H9 (cell line): Measurements from ENCODE around the gene PPA1. TPM values are rescaled to one million over a fixed set of nuclear protein-coding genes. Genes with fewer than 3 reads are reported as not detected.
A peak's percentile ranks its signal among the peaks of the same experiment; 100 is the strongest.

Experiments used
- DNase-seq: peaks from one replicate; pipeline ENCODE4 v3.0.0-alpha.2; 2017
- H2AFZ ChIP-seq: one replicate; pipeline ENCODE4 v1.6.1; 2013; ENCODE audit warnings: mild to moderate bottlenecking, low read length, control low read depth, moderate library complexity
- H2AK5ac ChIP-seq: 2 replicates; pipeline ENCODE4 v1.6.1; 2013; ENCODE audit warnings: low read length, control low read depth, mixed read lengths; ENCODE audit not compliant: insufficient read length
- H2BK120ac ChIP-seq: one replicate; pipeline ENCODE4 v1.6.1; 2013; ENCODE audit warnings: low read depth, mild to moderate bottlenecking, low read length, control low read depth, inconsistent platforms; ENCODE audit not compliant: poor library complexity, severe bottlenecking
- H2BK12ac ChIP-seq: 2 replicates; pipeline ENCODE4 v1.6.1; 2013; ENCODE audit warnings: low read length, control low read depth, mixed read lengths, low read depth; ENCODE audit not compliant: insufficient read length
- H2BK15ac ChIP-seq: 2 replicates; pipeline ENCODE4 v1.6.1; 2013; ENCODE audit warnings: low read depth, low read length, control low read depth
- H2BK20ac ChIP-seq: one replicate; pipeline ENCODE4 v1.6.1; 2013; ENCODE audit warnings: low read depth, mild to moderate bottlenecking, low read length, control low read depth, inconsistent platforms; ENCODE audit not compliant: poor library complexity, severe bottlenecking
- H2BK5ac ChIP-seq: 2 replicates; pipeline ENCODE4 v1.6.1; 2013; ENCODE audit warnings: low read length, control low read depth, mixed read lengths; ENCODE audit not compliant: insufficient read length
- H3K14ac ChIP-seq: 2 replicates; pipeline ENCODE4 v1.6.1; 2013; ENCODE audit warnings: low read length, control low read depth; ENCODE audit not compliant: insufficient read depth
- H3K18ac ChIP-seq: 2 replicates; pipeline ENCODE4 v1.6.1; 2013; ENCODE audit warnings: low read depth, mild to moderate bottlenecking, mixed read lengths, low read length, control low read depth; ENCODE audit not compliant: insufficient read length
- H3K23ac ChIP-seq: 2 replicates; pipeline ENCODE4 v1.6.1; 2013; ENCODE audit warnings: low read length, control low read depth, mixed read lengths, low read depth; ENCODE audit not compliant: insufficient read length
- H3K23me2 ChIP-seq: 2 replicates; pipeline ENCODE4 v1.6.1; 2013; ENCODE audit warnings: low read depth, mild to moderate bottlenecking, mixed read lengths, low read length, control low read depth; ENCODE audit not compliant: insufficient read length, poor library complexity, severe bottlenecking
- H3K27ac ChIP-seq: 2 replicates; pipeline ENCODE4 v1.5.1; 2013; ENCODE audit warnings: low read length, control low read depth, mixed read lengths, low read depth; ENCODE audit not compliant: insufficient read length
- H3K27me3 ChIP-seq: 2 replicates; pipeline ENCODE4 v1.6.1; 2013; ENCODE audit warnings: low read length, control low read depth, inconsistent platforms; ENCODE audit not compliant: insufficient read depth
- H3K4ac ChIP-seq: 2 replicates; pipeline ENCODE4 v1.6.1; 2013; ENCODE audit warnings: low read depth, mild to moderate bottlenecking, control low read depth, inconsistent platforms, low read length, moderate library complexity
- H3K4me1 ChIP-seq: 2 replicates; pipeline ENCODE4 v1.6.1; 2013; ENCODE audit warnings: low read length, control low read depth, inconsistent platforms; ENCODE audit not compliant: insufficient read depth
- H3K4me2 ChIP-seq: 2 replicates; pipeline ENCODE4 v1.6.1; 2013; ENCODE audit warnings: low read length, control low read depth, mixed read lengths; ENCODE audit not compliant: insufficient read length, insufficient read depth
- H3K56ac ChIP-seq: 2 replicates; pipeline ENCODE4 v1.6.1; 2013; ENCODE audit warnings: low read depth, mild to moderate bottlenecking, mixed read lengths, low read length, control low read depth; ENCODE audit not compliant: insufficient read length
- H3K79me1 ChIP-seq: 2 replicates; pipeline ENCODE4 v1.6.1; 2013; ENCODE audit warnings: low read depth, mild to moderate bottlenecking, moderate library complexity, low read length, control low read depth, inconsistent platforms; ENCODE audit not compliant: insufficient read depth, poor library complexity, severe bottlenecking
- H3K79me2 ChIP-seq: 2 replicates; pipeline ENCODE4 v1.6.1; 2013; ENCODE audit warnings: low read length, control low read depth, inconsistent platforms; ENCODE audit not compliant: insufficient read depth
- H3K9ac ChIP-seq: 2 replicates; pipeline ENCODE4 v1.6.1; 2013; ENCODE audit warnings: low read length, control low read depth, mixed read lengths; ENCODE audit not compliant: insufficient read length; ENCODE audit errors: extremely low read depth
- H3K9me3 ChIP-seq: one replicate; pipeline ENCODE4 v1.6.1; 2013; ENCODE audit warnings: low read depth, low read length, inconsistent platforms; ENCODE audit not compliant: control insufficient read depth
- H3T11ph ChIP-seq: one replicate; pipeline ENCODE4 v1.6.1; 2013; ENCODE audit warnings: mild to moderate bottlenecking, low read length, control low read depth, inconsistent platforms
- H4K20me1 ChIP-seq: one replicate; pipeline ENCODE4 v1.6.1; 2013; ENCODE audit not compliant: control insufficient read depth, insufficient read length, insufficient read depth
- H4K5ac ChIP-seq: 2 replicates; pipeline ENCODE4 v1.6.1; 2013; ENCODE audit warnings: low read depth, mild to moderate bottlenecking, mixed read lengths, low read length, control low read depth; ENCODE audit not compliant: insufficient read length
- H4K8ac ChIP-seq: replicated peaks from 2 replicates; pipeline ENCODE4 v1.6.1; 2013; ENCODE audit warnings: low read length, control low read depth, mixed read lengths, low read depth; ENCODE audit not compliant: insufficient read length
- H4K91ac ChIP-seq: 2 replicates; pipeline ENCODE4 v1.6.1; 2013; ENCODE audit warnings: low read depth, mild to moderate bottlenecking, moderate library complexity, mixed read lengths, low read length, control low read depth; ENCODE audit not compliant: insufficient read length
- H3K27ac Mint-ChIP-seq, 3 experiments: 2 replicates in 2 of 3; 3 replicates in 1 of 3; pipeline ENCODE4 v1.8.0; 2020 to 2021; ENCODE audit warnings: mixed read lengths in 3 of 3, mild to moderate bottlenecking in 1 of 3, moderate library complexity in 1 of 3
- H3K27me3 Mint-ChIP-seq: 2 replicates; pipeline ENCODE4 v1.8.0; 2021; ENCODE audit warnings: low read depth, mild to moderate bottlenecking, moderate library complexity, mixed read lengths
- H3K36me3 Mint-ChIP-seq, 3 experiments: 2 replicates in 2 of 3; 3 replicates in 1 of 3; pipeline ENCODE4 v1.8.0; 2020 to 2021; ENCODE audit warnings: low read depth in 3 of 3, mixed read lengths in 3 of 3; ENCODE audit not compliant: insufficient read depth in 1 of 3
- H3K4me1 Mint-ChIP-seq, 2 experiments: 2 replicates each; pipeline ENCODE4 v1.8.0; 2020; ENCODE audit warnings: mixed read lengths in 2 of 2
- H3K4me3 Mint-ChIP-seq, 2 experiments: 2 replicates in 1 of 2; 3 replicates in 1 of 2; pipeline ENCODE4 v1.8.0; 2020 to 2021; ENCODE audit warnings: mild to moderate bottlenecking in 2 of 2, mixed read lengths in 2 of 2, moderate library complexity in 1 of 2
- H3K9me3 Mint-ChIP-seq, 2 experiments: 2 replicates in 1 of 2; 3 replicates in 1 of 2; pipeline ENCODE4 v1.8.0; 2020; ENCODE audit warnings: mild to moderate bottlenecking in 2 of 2, mixed read lengths in 2 of 2, moderate library complexity in 1 of 2
- WGBS: extraction: QIAGEN DNeasy Blood & Tissue Kit; methylation state at CpG from one replicate; pipeline ENCODE4 v1.1.7; 2013; ENCODE audit warnings: missing lambda C conversion rate, low lambda C conversion rate, mixed read lengths; ENCODE audit not compliant: insufficient read length; ENCODE audit errors: extremely low coverage; 5-methylcytosine and 5-hydroxymethylcytosine counted together
- total RNA-seq: library from RNA; stranded (reverse); gene quantifications from 2 replicates; pipeline ENCODE4 v1.2.1, GENCODE V29; 2021
- TF ChIP-seq, protein P1 (sequence below): fragments of 200-600 bp; sonication (generic); conservative IDR thresholded peaks from 3 replicates; pipeline ENCODE4 v1.8.0; 2021; ENCODE audit warnings: antibody characterized with exemption, mild to moderate bottlenecking

PPA1 gene
- total RNA-seq, 1 experiment from 2014 or later: 115 TPM

GRCh38 chr10:70272925-70273316 lies 39.7 kb upstream of the PPA1 start:
- H3K23me2 ChIP-seq: no peaks in the 10 kb centered on the region
- no peak overlapping the region for H2AK5ac ChIP-seq
- no peaks in the 10 kb centered on the region for H3K79me2 ChIP-seq
- no peak overlapping the region for H3K14ac ChIP-seq
- H2BK12ac ChIP-seq: no peak overlapping the region
- H3K27me3 Mint-ChIP-seq: peaks cover 4% of the 10 kb centered on the region; the same call in 1 of the 2 replicates
- no peaks in the 10 kb centered on the region for H3K9me3 ChIP-seq
- no peak overlapping the region for H3K27ac ChIP-seq
- no peak for DNase-seq
- H2BK120ac ChIP-seq: no peak overlapping the region
- no peaks in the 10 kb centered on the region for H3K36me3 Mint-ChIP-seq
- no peak overlapping the region for H3K56ac ChIP-seq
- H3T11ph ChIP-seq: no peak overlapping the region
- H2BK20ac ChIP-seq: no peak overlapping the region
- H2AFZ ChIP-seq: no peak overlapping the region
- H4K8ac ChIP-seq: no peak overlapping the region
- peaks cover 12 to 18% of the 10 kb centered on the region in 2 experiments for H3K4me1 Mint-ChIP-seq
- peaks cover 5 to 6% of the 10 kb centered on the region in 2 experiments; a peak in 2 of 5 replicates for H3K9me3 Mint-ChIP-seq
- H2BK5ac ChIP-seq: no peak overlapping the region
- H4K5ac ChIP-seq: no peak overlapping the region
- no peak overlapping the region for H3K23ac ChIP-seq
- no peaks in the 10 kb centered on the region for H3K27me3 ChIP-seq
- WGBS: no CpG with 5 or more reads among the region's 4 CpGs
- peaks cover 8% of the 10 kb centered on the region for H3K4me1 ChIP-seq
- TF ChIP-seq, protein P1, sequence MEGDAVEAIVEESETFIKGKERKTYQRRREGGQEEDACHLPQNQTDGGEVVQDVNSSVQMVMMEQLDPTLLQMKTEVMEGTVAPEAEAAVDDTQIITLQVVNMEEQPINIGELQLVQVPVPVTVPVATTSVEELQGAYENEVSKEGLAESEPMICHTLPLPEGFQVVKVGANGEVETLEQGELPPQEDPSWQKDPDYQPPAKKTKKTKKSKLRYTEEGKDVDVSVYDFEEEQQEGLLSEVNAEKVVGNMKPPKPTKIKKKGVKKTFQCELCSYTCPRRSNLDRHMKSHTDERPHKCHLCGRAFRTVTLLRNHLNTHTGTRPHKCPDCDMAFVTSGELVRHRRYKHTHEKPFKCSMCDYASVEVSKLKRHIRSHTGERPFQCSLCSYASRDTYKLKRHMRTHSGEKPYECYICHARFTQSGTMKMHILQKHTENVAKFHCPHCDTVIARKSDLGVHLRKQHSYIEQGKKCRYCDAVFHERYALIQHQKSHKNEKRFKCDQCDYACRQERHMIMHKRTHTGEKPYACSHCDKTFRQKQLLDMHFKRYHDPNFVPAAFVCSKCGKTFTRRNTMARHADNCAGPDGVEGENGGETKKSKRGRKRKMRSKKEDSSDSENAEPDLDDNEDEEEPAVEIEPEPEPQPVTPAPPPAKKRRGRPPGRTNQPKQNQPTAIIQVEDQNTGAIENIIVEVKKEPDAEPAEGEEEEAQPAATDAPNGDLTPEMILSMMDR: peak; percentile 53; the same call in 2 of the 3 replicates
- no peaks in the 10 kb centered on the region for H3K79me1 ChIP-seq
- H3K4ac ChIP-seq: no peak overlapping the region
- H3K4me3 Mint-ChIP-seq: no peak overlapping the region
- H3K9ac ChIP-seq: no peak overlapping the region
- H3K4me2 ChIP-seq: no peak overlapping the region
- H2BK15ac ChIP-seq: no peak overlapping the region
- H3K27ac Mint-ChIP-seq: no peak overlapping the region
- H4K91ac ChIP-seq: no peak overlapping the region
- H3K18ac ChIP-seq: no peak overlapping the region
- H4K20me1 ChIP-seq: no peaks in the 10 kb centered on the region
